GM12872 (cell line): ENCODE measurements around the gene TMPRSS11E.

ENCODE experiments used
- TF ChIP-seq, protein P1 (sequence below): IDR thresholded peaks from 3 replicates; pipeline ENCODE4 v1.5.1; 2011; ENCODE audit warnings: low read depth, mild to moderate bottlenecking, low read length, moderate library complexity; ENCODE audit not compliant: insufficient read depth

TMPRSS11E gene

DNA sequence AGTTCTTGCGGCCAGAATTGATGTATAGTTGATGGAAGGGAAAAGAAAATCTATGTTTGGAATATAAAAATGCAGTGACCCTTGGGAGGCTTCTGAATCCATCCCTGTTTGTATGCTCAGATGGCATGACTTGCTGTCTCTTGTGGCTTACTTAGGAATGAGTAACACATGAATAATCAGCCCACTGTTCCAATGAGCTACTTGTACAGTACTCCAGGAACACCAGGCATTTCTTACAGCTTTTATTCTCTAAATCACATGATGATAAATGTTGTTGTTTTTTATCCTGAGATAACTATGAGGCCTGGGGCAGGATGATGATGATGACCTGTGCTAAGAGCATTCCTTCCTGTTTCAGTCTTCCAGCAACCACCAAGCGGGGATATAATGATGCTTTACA is 18.9 kb downstream of the TMPRSS11E start:
- TF ChIP-seq, protein P1, sequence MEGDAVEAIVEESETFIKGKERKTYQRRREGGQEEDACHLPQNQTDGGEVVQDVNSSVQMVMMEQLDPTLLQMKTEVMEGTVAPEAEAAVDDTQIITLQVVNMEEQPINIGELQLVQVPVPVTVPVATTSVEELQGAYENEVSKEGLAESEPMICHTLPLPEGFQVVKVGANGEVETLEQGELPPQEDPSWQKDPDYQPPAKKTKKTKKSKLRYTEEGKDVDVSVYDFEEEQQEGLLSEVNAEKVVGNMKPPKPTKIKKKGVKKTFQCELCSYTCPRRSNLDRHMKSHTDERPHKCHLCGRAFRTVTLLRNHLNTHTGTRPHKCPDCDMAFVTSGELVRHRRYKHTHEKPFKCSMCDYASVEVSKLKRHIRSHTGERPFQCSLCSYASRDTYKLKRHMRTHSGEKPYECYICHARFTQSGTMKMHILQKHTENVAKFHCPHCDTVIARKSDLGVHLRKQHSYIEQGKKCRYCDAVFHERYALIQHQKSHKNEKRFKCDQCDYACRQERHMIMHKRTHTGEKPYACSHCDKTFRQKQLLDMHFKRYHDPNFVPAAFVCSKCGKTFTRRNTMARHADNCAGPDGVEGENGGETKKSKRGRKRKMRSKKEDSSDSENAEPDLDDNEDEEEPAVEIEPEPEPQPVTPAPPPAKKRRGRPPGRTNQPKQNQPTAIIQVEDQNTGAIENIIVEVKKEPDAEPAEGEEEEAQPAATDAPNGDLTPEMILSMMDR = no peak

DNA sequence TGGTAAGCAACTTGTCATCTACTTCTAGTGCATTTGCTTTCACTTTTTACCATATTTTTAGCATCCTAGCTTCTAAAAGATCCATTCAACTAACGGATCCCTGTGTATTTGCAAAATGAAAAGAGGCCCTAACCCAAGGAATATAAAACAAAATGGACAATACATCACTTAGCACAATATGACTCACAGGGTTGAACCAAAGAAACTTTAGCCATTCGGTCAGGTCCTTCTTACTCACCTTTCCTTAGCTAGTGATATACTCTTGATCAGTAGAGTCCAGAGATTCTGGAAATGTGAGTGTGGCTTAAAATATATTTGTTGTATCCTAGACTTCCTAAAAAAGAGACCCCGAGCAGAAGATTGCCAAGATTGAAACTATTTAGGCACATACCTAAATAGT is 19.5 kb downstream of the TMPRSS11E start:
- TF ChIP-seq, protein P1 = no peak

DNA sequence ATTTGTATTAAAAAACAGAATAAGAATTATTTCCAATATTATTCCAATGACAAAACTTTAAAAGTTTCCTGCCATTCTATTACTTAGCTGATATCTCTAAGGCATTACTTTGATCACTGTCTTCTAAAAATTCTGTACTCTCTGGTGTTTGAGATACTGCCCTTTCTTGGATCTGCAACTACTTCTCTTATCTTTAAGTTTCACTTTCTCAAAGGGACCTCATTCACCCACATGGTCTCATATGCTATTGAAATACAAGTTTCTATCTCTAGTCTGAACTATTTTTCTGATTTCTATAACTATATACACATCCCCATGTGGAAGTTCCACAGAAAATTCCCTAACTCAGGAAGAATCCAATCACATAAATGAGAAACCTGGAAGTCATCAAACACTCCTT is 22.2 kb downstream of the TMPRSS11E start:
- TF ChIP-seq, protein P1 = no peak

DNA sequence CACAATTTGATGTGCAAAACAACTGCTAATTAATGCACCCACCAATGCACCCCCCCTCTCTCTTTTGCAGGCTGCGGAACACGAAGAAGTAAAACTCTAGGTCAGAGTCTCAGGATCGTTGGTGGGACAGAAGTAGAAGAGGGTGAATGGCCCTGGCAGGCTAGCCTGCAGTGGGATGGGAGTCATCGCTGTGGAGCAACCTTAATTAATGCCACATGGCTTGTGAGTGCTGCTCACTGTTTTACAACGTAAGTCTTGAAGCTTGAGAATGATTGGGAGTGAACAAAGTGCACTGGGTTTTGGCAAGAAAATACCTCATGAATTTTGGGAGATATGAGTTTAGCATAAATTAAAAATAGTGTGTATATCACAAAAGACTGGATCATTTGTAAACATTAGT is 28.9 kb downstream of the TMPRSS11E start:
- TF ChIP-seq, protein P1 = no peak

DNA sequence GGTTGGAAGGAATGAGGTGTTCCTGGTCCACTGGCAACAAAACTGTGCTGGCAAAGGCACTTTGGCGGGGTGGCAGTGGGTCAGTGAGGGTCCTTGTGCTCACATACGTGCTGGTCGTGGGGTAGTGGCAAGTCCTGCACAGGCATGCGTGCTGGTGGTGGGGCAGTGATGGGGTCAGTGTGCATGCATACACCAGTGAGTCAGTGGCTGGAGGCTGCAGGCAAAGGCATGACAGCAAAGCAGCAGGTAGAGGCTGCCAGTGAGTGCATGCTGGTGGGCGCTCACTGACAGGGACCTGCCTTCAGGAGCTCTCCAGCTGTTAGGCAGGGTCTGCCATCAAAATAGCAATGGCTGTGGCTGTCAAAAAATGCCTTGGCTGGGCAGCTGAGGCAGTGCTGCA is 42.1 kb downstream of the TMPRSS11E start:
- TF ChIP-seq, protein P1 = no peak

DNA sequence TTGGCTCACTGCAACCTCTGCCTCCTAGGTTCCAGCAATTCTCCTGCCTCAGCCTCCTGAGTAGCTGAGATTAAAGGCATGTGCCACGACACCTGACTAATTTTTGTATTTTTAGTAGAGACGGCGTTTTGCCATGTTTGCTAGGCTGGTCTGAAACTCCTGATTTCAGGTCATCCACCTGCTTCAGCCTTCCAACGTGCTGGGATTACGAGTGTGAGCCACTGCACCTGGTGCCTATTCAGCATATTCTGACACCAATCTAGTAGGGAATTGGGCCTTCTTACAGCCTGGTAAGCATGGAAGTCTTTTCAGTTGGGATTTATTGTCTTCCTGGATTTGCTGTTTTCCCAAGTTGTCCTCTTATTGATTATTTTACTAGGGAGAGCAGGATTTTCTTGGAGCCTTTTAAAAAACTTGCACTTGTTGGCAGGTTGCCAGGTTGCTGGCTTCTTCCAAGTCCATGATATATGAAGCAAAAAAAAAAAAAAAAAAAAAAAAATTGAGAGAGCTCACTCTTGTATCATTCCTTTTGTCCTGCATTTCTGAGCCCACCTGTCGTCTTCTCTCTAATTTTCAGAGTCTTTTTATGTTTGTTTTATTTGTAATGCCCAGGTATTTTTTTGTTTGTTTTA is 43.7 kb downstream of the TMPRSS11E start:
- TF ChIP-seq, protein P1 = no peak

DNA sequence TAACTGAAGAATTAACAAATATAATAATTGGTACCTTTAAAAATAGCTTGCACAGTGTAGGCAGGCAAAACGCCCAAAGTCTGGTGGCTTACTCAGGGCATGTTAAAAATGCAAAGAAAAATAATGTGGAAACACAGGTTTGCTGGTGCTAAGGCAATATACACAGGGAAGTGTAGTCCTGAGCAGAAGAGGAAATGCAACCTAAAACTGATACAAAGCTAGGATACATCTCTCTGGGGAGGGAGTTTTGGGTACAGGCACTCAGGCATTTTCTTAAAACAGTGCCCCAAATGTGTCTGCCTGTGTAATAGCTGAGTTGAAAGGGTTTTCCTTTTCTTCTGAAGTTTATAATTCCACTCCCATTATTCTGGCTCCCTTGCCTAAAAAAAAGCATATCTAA is 47.4 kb downstream of the TMPRSS11E start:
- TF ChIP-seq, protein P1 = no peak

DNA sequence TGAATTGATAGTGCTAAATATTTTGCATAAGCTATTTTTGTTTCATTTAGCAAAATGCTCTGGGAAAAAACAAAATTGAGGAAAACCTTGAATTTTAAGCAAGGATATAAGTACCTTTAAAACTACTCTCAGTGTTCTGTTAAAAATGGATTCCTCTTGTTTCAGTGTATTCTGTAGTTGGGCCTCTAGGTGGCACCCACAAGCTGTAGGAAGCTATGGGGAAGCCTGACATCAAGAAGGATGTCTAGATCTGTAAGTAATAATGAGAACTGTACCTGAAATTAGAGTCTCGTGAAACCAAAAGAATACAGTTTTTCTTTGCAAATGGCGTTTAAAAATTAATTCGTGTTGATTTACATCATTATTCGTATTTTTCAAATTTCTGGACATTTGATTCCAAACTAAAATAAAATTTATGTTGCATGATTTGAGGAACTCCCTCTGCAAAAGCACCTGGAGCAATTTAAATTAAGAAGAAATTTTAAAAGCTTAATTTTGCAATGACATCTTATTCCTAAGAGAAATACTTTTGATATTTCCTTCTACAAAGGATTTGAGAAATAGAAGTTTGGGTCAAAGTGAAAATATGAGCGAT is 51.2 kb downstream of the TMPRSS11E start:
- TF ChIP-seq, protein P1 = peak; percentile 67
